ENCODE data around the gene AGBL1.

- TF ChIP-seq POLR2AphosphoS5 (IDR thresholded peaks at IDR 0.05; ENCODE audit: low read depth, low read length) (no peak), POLR2A (IDR thresholded peaks at IDR 0.05; ENCODE audit: low read depth, low read length) (no peak)
Observed at GRCh38 chr15:86079508-86080266, at the start of gene AGBL1.

Data from GM12892 (cell line).